ENCODE measurements around the gene TFB2M.

GRCh38 chr1:246577082-246577719 lies 11.1 kb upstream of the TFB2M start:
- no peak for TF ChIP-seq CTCF (IDR thresholded peaks at IDR 0.05)
- TF ChIP-seq POLR2A (IDR thresholded peaks at IDR 0.05), result no peak

Data from tibial nerve (tissue), 3 donors.